ENCODE data around the gene COLGALT1.
"Not testable (repeated sequence)": the region's sequence is repeated elsewhere in the genome, so short reads cannot be mapped to it uniquely, and the experiment has no call there.

Gene COLGALT1

DNA sequence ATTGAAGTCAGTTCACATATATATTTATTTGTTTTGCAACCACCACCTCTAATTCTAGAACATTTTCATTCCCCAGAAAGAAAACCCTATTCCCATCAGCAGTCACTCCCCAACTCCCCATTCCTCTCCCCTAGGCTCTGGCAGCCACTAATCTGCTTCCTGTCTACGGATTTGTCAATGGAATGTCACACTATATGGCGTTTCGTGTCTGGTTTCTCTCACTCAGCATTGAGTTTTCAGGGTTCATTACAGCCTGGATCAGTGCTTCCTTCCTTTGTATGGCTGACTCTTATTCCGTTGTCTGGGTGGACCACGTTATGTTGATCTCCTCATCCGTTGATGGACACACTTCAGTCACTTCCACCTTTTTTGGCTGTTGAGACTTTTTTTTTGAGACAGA, 9.3 kb downstream of the COLGALT1 start:
- no peak overlapping the region for H3K4me3 ChIP-seq (ENCODE audit: low read depth, low read length)
- DNase-seq (ENCODE audit: low read depth, low spot score), result no peak
- in situ Hi-C loops (cut with HindIII; ENCODE audit: low sequenced_read_pairs), result no loop called here
- TF ChIP-seq, protein P1, sequence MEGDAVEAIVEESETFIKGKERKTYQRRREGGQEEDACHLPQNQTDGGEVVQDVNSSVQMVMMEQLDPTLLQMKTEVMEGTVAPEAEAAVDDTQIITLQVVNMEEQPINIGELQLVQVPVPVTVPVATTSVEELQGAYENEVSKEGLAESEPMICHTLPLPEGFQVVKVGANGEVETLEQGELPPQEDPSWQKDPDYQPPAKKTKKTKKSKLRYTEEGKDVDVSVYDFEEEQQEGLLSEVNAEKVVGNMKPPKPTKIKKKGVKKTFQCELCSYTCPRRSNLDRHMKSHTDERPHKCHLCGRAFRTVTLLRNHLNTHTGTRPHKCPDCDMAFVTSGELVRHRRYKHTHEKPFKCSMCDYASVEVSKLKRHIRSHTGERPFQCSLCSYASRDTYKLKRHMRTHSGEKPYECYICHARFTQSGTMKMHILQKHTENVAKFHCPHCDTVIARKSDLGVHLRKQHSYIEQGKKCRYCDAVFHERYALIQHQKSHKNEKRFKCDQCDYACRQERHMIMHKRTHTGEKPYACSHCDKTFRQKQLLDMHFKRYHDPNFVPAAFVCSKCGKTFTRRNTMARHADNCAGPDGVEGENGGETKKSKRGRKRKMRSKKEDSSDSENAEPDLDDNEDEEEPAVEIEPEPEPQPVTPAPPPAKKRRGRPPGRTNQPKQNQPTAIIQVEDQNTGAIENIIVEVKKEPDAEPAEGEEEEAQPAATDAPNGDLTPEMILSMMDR (IDR thresholded peaks at IDR 0.05; ENCODE audit: low read depth, low read length), result no peak

DNA sequence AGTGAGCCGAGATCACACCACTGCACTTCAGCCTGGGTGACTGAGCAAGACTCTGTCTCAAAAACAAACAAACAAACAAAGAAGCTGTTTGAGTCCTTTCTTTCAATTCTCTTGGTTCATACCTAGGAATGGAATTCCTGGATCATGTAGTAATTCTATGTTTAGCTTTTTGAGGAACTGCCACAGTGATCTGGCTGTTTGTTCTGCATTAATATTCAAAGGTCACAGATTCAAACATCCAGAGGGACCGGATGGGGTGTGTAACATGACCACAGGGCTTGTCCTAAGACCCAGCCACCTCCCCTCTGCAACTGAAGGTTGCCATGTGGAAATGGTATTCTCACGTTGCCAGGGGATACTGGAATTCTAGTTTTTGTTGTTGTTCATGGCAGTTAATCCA, 10.2 kb downstream of the COLGALT1 start:
- DNase-seq (ENCODE audit: low read depth, low spot score), result no peak
- in situ Hi-C loops (cut with HindIII; ENCODE audit: low sequenced_read_pairs), result no loop called here
- no peak overlapping the region for H3K4me3 ChIP-seq (ENCODE audit: low read depth, low read length)
- TF ChIP-seq, protein P1 (IDR thresholded peaks at IDR 0.05; ENCODE audit: low read depth, low read length), result no peak

DNA sequence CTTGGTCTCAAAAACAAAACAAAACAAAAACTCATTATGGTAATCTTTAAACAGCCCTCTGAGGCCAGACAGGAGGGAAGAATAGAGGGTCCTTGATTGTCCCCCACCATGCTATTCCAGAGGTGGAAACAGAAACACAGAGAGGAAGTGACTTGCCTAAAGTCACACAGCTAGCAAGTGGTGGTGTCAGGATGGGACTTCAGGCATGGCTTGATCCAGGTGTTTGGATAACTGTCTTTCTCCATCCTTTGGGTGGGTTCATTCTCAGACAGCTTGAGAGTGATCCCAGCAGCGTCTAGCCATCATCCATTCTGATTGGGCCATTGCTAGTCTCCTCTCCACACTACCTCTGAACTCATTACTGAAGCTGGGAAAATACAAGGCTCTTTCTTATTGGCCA, 12.5 kb downstream of the COLGALT1 start:
- in situ Hi-C loops (cut with HindIII; ENCODE audit: low sequenced_read_pairs), result no loop called here
- DNase-seq (ENCODE audit: low read depth, low spot score), result no peak
- TF ChIP-seq, protein P1 (IDR thresholded peaks at IDR 0.05; ENCODE audit: low read depth, low read length), result no peak
- H3K4me3 ChIP-seq (ENCODE audit: low read depth, low read length), result no peak overlapping the region

DNA sequence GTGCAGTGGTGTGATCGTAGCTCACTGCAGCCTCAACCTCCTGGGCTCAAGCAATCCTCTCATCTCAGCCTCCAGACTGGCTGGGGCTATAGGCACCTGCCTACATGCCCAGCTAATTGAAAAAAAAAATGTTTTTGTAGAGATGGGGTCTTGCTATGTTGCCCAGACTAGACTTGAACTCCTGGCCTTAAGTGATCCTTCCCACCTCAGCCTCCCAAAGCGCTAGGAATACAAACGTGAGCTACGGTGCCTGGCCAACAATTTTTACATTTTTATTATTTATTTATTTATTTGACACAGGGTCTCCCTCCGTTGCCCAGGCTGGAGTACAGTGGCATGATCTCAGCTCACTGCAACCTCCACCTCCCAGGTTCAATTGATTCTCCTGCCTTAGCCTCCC, 14.8 kb downstream of the COLGALT1 start:
- H3K4me3 ChIP-seq (ENCODE audit: low read depth, low read length); DNase-seq (ENCODE audit: low read depth, low spot score); in situ Hi-C loops (cut with HindIII; ENCODE audit: low sequenced_read_pairs): not testable (repeated sequence)

DNA sequence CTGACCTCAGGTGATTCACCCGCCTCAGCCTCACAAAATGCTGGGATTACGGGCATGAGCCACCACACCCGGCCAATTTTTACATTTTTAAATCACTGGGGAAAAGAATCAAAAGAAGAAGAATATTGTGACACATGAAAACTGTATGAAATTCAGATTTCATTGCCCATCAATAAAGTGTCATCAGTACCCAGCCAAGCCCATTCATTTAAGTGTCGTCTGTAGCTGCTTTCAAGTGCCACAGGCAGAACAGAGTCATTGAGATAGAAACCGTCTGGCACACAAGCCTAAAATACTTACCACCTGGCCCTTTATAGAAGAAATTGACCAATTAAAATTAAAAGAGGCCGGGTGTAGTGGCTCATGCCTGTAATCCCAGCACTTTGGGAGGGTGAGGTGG, 15.3 kb downstream of the COLGALT1 start:
- TF ChIP-seq, protein P1 (IDR thresholded peaks at IDR 0.05; ENCODE audit: low read depth, low read length), result no peak
- no peak overlapping the region for H3K4me3 ChIP-seq (ENCODE audit: low read depth, low read length)
- DNase-seq (ENCODE audit: low read depth, low spot score), result no peak
- in situ Hi-C loops (cut with HindIII; ENCODE audit: low sequenced_read_pairs), result no loop called here

DNA sequence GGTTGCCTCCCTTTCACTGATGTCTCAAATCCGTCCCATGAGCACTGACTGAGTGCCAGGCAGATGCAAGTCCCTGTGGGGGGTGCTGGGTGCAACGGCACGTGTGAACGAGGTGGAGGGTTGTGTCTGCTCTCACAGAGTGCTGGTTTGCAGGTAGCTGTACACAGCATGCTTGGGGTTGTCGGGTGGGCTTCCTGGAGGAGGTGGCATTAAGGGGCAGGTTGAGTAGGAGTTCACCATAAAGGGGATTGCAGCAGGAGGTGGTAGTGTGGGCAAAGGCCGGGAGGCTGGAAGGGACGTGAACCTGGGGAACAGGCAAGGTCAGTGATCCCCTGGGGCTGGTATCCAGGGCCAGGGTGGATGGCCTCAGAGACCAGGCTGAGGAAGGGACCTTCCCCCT, 17.2 kb downstream of the COLGALT1 start:
- H3K4me3 ChIP-seq (ENCODE audit: low read depth, low read length), result no peak overlapping the region
- no peak for DNase-seq (ENCODE audit: low read depth, low spot score)
- in situ Hi-C loops (cut with HindIII; ENCODE audit: low sequenced_read_pairs), result no loop called here
- TF ChIP-seq, protein P1 (IDR thresholded peaks at IDR 0.05; ENCODE audit: low read depth, low read length), result no peak

DNA sequence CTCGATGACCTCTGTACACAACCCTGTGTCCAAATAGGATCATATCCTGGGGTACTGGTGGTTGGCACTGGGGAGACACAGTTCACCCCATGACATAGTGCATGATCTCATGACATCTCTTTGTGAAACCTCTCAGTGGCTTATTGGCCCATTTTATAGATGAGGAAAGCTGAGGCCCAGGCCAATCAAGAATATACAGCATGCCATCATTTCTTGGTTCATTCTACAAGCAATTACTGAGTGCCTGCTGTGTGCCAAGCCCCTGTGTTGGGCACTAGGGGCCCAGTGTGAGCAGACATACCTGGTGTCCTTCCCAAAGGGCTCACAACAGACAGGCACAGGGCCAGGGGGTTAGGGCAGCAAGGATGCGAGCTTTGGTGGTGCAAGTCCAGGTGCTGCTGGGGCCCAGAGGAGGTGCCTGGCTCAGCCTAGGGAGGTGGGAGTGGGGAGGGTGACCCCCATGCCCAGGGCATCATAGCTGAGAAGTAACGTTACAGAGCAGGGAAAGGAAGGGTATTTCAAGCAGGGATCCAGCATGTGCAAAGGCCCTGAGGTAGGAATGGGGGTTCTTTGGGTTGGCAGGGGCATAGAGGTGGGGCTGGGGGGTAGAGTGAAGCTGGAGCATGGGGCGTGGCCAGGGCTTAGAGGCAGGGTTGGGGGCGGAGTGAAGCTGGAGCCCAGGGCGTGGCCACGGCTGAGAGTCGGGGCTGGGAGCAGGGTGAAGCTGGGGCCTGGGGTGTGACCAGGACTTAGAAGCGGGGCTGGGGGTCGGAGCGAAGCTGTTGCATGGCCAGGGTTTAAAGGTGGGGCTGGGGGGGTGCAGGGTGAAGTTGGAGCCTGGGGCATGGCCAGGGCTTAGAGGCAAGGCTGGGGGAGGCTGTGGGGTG, 20.7 kb downstream of the COLGALT1 start:
- in situ Hi-C loops (cut with HindIII; ENCODE audit: low sequenced_read_pairs), result no loop called here

More for the DNA sequence above, 20.7 kb downstream of the COLGALT1 start:
- no peak overlapping the region for H3K4me3 ChIP-seq (ENCODE audit: low read depth, low read length)
- TF ChIP-seq, protein P1 (IDR thresholded peaks at IDR 0.05; ENCODE audit: low read depth, low read length), result no peak
- no peak for DNase-seq (ENCODE audit: low read depth, low spot score)
